Sigmoid colon (tissue), 4 donors: ENCODE data around the gene SLC35A2.

Experiments
- CTCF ChIP-seq, 4 experiments: fragments of 450-650 bp in 3 of 4; fragments of 200-600 bp in 1 of 4; IDR thresholded peaks; one replicate each; pipeline ENCODE4 v1.5.1; 2016 to 2019; ENCODE audit warnings: antibody characterized with exemption in 4 of 4, mild to moderate bottlenecking in 3 of 4, moderate library complexity in 2 of 4
- EP300 ChIP-seq, 4 donors: sonication (generic); formaldehyde crosslinking; IDR thresholded peaks; one replicate each; pipeline ENCODE4 v1.6.1; 2017; ENCODE audit warnings: antibody characterized with exemption in 4 of 4
- POLR2A ChIP-seq, 2 donors: fragments of 450-650 bp; IDR thresholded peaks; one replicate each; pipeline ENCODE4 v1.6.1; 2016; ENCODE audit warnings: antibody characterized with exemption in 2 of 2, mild to moderate bottlenecking in 2 of 2, moderate library complexity in 2 of 2
- POLR2AphosphoS5 ChIP-seq, 4 donors: sonication (generic); formaldehyde crosslinking; IDR thresholded peaks; one replicate each; pipeline ENCODE4 v1.6.1; 2017; ENCODE audit warnings: antibody characterized with exemption in 4 of 4

- TF ChIP-seq POLR2A (IDR thresholded peaks at IDR 0.05) (no peak), CTCF (IDR thresholded peaks at IDR 0.05) (no peak), POLR2AphosphoS5 (IDR thresholded peaks at IDR 0.05) (no peak), EP300 (IDR thresholded peaks at IDR 0.05) (no peak)
Measured at GRCh38 chrX:48923771-48924170, 12.3 kb upstream of the SLC35A2 start.
